Measurements from ENCODE around the gene HYOU1.
"Not testable (repeated sequence)": the region's sequence is repeated elsewhere in the genome, so short reads cannot be mapped to it uniquely, and the experiment has no call there.

HYOU1 gene

GRCh38 chr11:119046489-119046888 lies 10.5 kb downstream of the HYOU1 start:
- no peak for DNase-seq (ENCODE audit: low spot score)
- no peak for TF ChIP-seq CTCF (IDR thresholded peaks at IDR 0.05; ENCODE audit: borderline replicate concordance, control extremely low read depth, extremely low read depth, insufficient read depth, missing control alignments)
- in situ Hi-C loops (cut with MboI; ENCODE audit: low sequenced_read_pairs, unreplicated experiment) = no loop called here

DNA sequence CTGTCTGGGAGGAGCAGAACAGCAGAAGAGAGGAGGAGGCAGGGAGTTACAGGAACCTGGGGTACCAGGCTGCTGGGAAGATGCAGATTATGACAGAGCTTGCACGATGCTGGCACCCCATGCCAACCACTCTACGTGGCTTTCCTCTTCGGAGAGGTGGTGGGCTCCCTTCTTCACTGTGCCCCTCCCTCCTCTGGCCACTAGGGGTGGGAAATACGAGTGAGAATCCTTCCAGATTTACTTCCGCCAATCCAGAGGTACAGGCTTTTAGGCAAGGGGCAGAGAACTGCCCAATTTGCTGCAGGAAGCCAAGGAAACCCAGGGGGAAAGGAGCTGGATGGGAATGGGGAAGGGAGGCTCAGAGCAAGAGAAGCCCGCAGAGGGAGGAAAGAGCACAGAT lies 12.3 kb downstream of the HYOU1 start:
- in situ Hi-C loops (cut with MboI; ENCODE audit: low sequenced_read_pairs, unreplicated experiment) = no loop called here
- TF ChIP-seq CTCF (IDR thresholded peaks at IDR 0.05; ENCODE audit: borderline replicate concordance, control extremely low read depth, extremely low read depth, insufficient read depth, missing control alignments) = no peak
- no peak for DNase-seq (ENCODE audit: low spot score)

DNA sequence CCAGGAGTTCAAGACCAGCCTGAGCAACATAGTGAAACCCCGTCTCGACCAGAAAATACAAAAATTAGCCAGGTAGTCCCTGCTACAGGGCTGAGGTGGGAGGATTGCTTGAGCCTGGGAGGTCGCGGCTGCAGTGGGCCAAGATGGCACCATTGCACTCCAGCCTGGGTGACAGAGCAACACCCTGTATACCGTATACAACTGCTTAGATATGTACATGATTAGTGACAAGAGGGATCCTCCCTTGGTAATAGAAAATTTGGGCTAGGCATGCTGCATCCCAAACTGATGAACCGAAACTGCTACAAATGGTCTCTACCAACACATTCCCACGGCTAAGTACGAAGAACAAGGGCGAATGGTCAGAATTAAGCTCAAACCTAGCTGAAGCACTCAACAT lies 14.1 kb downstream of the HYOU1 start:
- TF ChIP-seq CTCF (IDR thresholded peaks at IDR 0.05; ENCODE audit: borderline replicate concordance, control extremely low read depth, extremely low read depth, insufficient read depth, missing control alignments) = no peak
- in situ Hi-C loops (cut with MboI; ENCODE audit: low sequenced_read_pairs, unreplicated experiment) = no loop called here
- no peak for DNase-seq (ENCODE audit: low spot score)

DNA sequence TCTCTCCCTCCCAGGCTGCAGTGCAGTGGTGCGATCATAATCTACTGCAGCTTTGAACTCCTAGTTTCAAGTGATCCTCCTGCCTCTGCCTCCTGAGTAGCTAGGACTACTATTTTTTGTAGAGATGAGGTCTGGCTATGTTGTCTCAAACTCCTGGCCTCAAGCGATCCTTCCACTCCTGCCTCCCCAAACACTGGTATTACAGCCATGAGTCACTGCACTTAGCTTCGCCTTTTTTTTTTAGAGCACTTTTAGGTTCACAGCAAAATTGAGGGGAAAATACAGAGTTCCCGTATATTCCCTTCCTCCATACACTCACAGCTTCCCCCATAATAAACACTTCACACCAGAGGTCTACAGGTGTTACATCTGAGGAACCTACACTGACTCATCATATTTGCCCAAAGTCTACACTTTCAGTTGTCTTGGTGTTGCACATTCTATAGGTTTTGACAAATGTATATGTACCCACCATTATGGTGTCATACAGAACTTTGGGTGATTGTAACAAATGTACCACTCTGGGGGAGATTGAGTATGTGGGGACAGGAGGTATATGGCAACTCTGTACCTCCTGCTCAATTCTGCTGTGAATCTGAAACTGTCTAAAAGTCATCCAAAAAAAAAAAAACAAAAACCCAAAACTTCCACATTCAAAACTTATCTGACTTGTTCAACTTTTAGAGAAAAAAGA lies 15.0 kb downstream of the HYOU1 start:
- no peak for TF ChIP-seq CTCF (IDR thresholded peaks at IDR 0.05; ENCODE audit: borderline replicate concordance, control extremely low read depth, extremely low read depth, insufficient read depth, missing control alignments)
- DNase-seq (ENCODE audit: low spot score) = no peak
- in situ Hi-C loops (cut with MboI; ENCODE audit: low sequenced_read_pairs, unreplicated experiment) = no loop called here

- in situ Hi-C loops (cut with MboI; ENCODE audit: low sequenced_read_pairs, unreplicated experiment); DNase-seq (ENCODE audit: low spot score): not testable (repeated sequence)
These were observed 17.5 kb downstream of the HYOU1 start for GRCh38 chr11:119039471-119039870.

- in situ Hi-C loops (cut with MboI; ENCODE audit: low sequenced_read_pairs, unreplicated experiment) = no loop called here
- TF ChIP-seq CTCF (IDR thresholded peaks at IDR 0.05; ENCODE audit: borderline replicate concordance, control extremely low read depth, extremely low read depth, insufficient read depth, missing control alignments) = no peak
- DNase-seq (ENCODE audit: low spot score) = no peak
These were observed 18.1 kb downstream of the HYOU1 start for GRCh38 chr11:119038884-119039283.

DNA sequence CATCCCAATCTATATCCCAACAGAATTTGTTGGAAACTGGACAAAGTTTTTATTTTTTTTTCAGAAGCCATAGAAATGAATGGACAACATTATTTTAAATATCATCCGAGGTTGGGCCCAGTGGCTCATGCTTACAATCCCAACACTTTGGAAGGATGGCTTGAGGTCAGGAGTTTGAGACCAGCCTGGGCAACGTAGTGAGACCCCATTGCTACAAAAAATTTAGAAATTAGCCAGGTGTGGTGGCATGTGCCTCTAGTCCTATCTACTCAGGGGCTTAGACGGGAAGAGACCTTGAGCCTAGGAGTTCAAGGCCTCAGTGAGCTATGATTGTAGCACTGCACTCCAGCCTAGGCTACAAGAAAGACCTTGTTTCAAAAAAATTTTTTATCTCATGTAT lies 22.2 kb downstream of the HYOU1 start:
- TF ChIP-seq CTCF (IDR thresholded peaks at IDR 0.05; ENCODE audit: borderline replicate concordance, control extremely low read depth, extremely low read depth, insufficient read depth, missing control alignments) = no peak
- in situ Hi-C loops (cut with MboI; ENCODE audit: low sequenced_read_pairs, unreplicated experiment) = no loop called here
- no peak for DNase-seq (ENCODE audit: low spot score)

DNA sequence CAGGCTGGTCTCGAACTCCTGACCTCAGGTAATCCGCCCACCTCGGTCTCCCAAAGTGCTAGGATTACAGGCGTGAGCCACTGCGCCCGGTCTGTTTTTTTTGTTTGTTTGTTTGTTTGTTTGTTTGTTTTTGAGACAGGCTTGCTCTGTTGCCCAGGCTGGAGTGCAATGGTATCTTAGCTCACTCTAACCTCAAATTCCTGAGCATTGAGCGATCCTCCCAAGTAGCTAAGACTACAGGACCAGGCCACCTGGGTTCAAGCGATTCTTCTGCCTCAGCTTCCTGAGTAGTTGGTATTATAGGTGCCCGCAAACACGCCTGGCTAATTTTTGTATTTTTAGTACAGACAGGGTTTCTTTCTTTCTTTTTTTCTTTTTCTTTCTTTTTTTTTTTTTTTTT lies 23.6 kb downstream of the HYOU1 start:
- DNase-seq (ENCODE audit: low spot score); in situ Hi-C loops (cut with MboI; ENCODE audit: low sequenced_read_pairs, unreplicated experiment): not testable (repeated sequence)
